ENCODE results near the gene SSH3.

GRCh38 chr11:67276781-67277230 lies 26.5 kb upstream of the SSH3 start:
- TF ChIP-seq CTCF (IDR thresholded peaks at IDR 0.05; ENCODE audit: low read depth, low read length) (peak; percentile 60), POLR2A (IDR thresholded peaks at IDR 0.05; ENCODE audit: extremely low read depth, insufficient read length) (peak; percentile 42), MYC (IDR thresholded peaks at IDR 0.05; ENCODE audit: low read depth, low read length) (peak; percentile 100)
- TF ChIP-seq, protein P1, sequence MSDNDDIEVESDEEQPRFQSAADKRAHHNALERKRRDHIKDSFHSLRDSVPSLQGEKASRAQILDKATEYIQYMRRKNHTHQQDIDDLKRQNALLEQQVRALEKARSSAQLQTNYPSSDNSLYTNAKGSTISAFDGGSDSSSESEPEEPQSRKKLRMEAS (IDR thresholded peaks at IDR 0.05; ENCODE audit: low read depth, low read length) = peak; percentile 100

Data from NB4 (cell line).